Endothelial cell (in vitro differentiated cells): ENCODE results near the gene PDE11A. TPM values are rescaled to one million over a fixed set of nuclear protein-coding genes. Genes with fewer than 3 reads are reported as not detected.
"Not testable (repeated sequence)": the region's sequence is repeated elsewhere in the genome, so short reads cannot be mapped to it uniquely, and the experiment has no call there.

ENCODE experiments used
- DNase-seq: peaks from one replicate; pipeline ENCODE4 v3.0.0; 2021; ENCODE audit warnings: low spot score
- H3K27ac Mint-ChIP-seq: one replicate; pipeline ENCODE4 v1.8.0; 2021; ENCODE audit warnings: mixed read lengths, inconsistent platforms; ENCODE audit not compliant: unreplicated experiment
- H3K27me3 Mint-ChIP-seq: one replicate; pipeline ENCODE4 v1.8.0; 2021; ENCODE audit warnings: mild to moderate bottlenecking, moderate library complexity, mixed read lengths, inconsistent platforms; ENCODE audit not compliant: unreplicated experiment
- H3K36me3 Mint-ChIP-seq: one replicate; pipeline ENCODE4 v1.8.0; 2021; ENCODE audit warnings: mild to moderate bottlenecking, low read depth, mixed read lengths, inconsistent platforms; ENCODE audit not compliant: unreplicated experiment
- H3K4me1 Mint-ChIP-seq: one replicate; pipeline ENCODE4 v1.8.0; 2021; ENCODE audit warnings: mild to moderate bottlenecking, mixed read lengths, inconsistent platforms; ENCODE audit not compliant: unreplicated experiment
- H3K4me3 Mint-ChIP-seq: one replicate; pipeline ENCODE4 v1.8.0; 2021; ENCODE audit warnings: mild to moderate bottlenecking, mixed read lengths, inconsistent platforms; ENCODE audit not compliant: unreplicated experiment
- H3K9me3 Mint-ChIP-seq: one replicate; pipeline ENCODE4 v1.8.0; 2021; ENCODE audit warnings: mixed read lengths, inconsistent platforms; ENCODE audit not compliant: unreplicated experiment
- total RNA-seq: library from RNA; stranded (reverse); fragmentation: NEBNext Ultra II Directional; extraction: Animal tissue kit (Norgen Biotek cat#: 25700); gene quantifications from one replicate; pipeline ENCODE4 v1.2.1, GENCODE V29; 2021; ENCODE audit not compliant: unreplicated experiment
- TF ChIP-seq, protein P1 (sequence below): fragments of 200-600 bp; sonication (generic); IDR thresholded peaks from one replicate; pipeline ENCODE4 v1.5.0; 2021; ENCODE audit warnings: antibody characterized with exemption; ENCODE audit not compliant: unreplicated experiment

Gene PDE11A
- total RNA-seq, 1 donor from 2014 or later: 1.7 TPM

DNA sequence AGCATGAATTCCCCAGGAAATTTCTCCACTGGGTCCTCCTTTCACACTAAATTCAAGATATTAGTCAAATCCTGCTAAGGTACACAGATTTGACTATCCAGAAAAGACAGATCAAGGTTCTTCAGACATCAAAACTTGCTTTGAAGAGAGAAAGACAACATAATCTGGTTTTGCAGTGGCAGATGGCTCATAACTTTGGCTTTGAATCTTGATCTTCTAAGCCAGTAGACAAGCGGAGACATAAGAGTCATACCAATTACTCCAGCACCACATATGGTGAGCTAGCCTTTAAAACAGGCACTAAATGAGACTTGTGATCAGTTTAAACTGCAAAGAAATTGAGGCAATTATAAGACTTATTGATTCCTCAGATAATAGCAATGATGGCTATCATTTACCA is 29.3 kb downstream of the PDE11A start:
- Mint-ChIP-seq H3K27me3 (no peaks in the 10 kb centered on the region), H3K9me3 (no peaks in the 10 kb centered on the region), H3K4me3 (no peak overlapping the region), H3K36me3 (no peaks in the 10 kb centered on the region), H3K27ac (no peak overlapping the region), H3K4me1 (no peaks in the 10 kb centered on the region)
- no peak for DNase-seq
- TF ChIP-seq, protein P1, sequence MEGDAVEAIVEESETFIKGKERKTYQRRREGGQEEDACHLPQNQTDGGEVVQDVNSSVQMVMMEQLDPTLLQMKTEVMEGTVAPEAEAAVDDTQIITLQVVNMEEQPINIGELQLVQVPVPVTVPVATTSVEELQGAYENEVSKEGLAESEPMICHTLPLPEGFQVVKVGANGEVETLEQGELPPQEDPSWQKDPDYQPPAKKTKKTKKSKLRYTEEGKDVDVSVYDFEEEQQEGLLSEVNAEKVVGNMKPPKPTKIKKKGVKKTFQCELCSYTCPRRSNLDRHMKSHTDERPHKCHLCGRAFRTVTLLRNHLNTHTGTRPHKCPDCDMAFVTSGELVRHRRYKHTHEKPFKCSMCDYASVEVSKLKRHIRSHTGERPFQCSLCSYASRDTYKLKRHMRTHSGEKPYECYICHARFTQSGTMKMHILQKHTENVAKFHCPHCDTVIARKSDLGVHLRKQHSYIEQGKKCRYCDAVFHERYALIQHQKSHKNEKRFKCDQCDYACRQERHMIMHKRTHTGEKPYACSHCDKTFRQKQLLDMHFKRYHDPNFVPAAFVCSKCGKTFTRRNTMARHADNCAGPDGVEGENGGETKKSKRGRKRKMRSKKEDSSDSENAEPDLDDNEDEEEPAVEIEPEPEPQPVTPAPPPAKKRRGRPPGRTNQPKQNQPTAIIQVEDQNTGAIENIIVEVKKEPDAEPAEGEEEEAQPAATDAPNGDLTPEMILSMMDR: no peak

DNA sequence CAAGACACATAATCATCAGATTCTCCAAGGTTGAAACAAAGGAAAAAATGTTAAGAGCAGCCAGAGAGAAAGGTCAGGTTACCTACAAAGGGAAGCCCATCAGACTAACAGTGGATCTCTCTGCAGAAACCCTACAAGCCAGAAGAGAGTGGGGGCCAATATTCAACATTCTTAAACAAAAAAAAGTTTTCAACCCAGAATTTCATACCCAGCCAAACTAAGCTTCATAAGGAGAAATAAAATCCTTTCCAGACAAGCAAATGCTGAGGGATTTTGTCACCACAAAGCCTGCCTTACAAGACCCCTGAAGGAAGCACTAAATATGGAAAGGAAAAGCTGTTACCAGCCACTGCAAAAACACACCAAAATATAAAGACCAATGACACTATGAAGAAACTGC is 39.0 kb downstream of the PDE11A start:
- not testable (repeated sequence) for DNase-seq, H3K27ac Mint-ChIP-seq, H3K36me3 Mint-ChIP-seq, H3K4me1 Mint-ChIP-seq, H3K27me3 Mint-ChIP-seq, H3K9me3 Mint-ChIP-seq, H3K4me3 Mint-ChIP-seq

DNA sequence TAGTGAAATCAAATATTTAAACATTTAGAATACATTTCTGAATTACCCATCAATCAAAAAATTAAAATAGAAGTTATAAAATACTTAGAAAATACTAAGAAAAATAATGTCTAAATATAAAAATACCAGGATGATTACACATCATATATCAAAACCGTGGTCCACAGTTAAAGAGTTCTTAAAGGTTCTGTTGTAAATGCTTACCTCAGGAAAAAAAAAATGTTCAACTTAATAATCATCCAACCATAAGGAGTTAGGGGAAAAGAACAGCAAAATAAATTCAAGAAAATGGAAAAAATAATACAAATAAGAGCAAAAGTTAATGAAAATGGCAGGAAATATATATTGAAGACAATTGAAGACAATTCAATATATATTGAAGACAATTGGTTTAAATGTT is 43.2 kb downstream of the PDE11A start:
- H3K27ac Mint-ChIP-seq: no peak overlapping the region
- H3K9me3 Mint-ChIP-seq: peaks cover 6% of the 10 kb centered on the region
- DNase-seq: no peak
- no peaks in the 10 kb centered on the region for H3K4me1 Mint-ChIP-seq
- no peak overlapping the region for H3K4me3 Mint-ChIP-seq
- peaks cover 3% of the 10 kb centered on the region for H3K36me3 Mint-ChIP-seq
- H3K27me3 Mint-ChIP-seq: no peaks in the 10 kb centered on the region
- TF ChIP-seq, protein P1: no peak

DNA sequence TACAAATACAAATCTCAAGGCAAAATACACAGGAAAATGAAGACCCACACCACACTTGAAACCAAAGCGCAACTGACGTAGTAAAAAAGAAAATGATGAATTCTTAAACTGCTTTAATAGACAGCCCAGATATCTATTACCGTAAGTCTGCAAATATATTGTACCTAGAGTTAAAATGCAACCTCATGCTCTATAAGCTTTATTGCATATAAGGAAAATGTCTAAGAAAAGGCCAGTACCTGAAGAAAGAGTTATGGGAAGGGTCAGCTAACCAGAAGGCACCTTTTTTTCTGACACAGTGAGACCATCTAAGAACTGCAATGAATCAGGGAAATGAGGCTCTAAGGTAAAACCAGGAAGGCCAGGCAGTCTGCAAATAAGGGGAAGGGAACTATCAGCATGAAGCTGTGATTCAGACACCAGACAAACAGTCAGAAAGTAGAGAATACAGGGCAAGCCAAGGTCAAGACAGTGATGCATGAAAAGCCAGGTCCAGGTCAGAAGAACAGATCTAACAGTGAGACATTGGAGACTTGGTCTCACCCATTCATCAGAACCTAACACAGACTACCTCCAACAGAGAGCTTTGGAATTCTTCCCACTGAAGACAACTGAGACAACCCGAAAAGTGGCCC is 46.9 kb downstream of the PDE11A start:
- Mint-ChIP-seq H3K36me3 (no peaks in the 10 kb centered on the region), H3K4me3 (no peak overlapping the region), H3K27me3 (no peaks in the 10 kb centered on the region), H3K4me1 (no peaks in the 10 kb centered on the region), H3K27ac (no peak overlapping the region), H3K9me3 (no peaks in the 10 kb centered on the region)
- DNase-seq: no peak
- TF ChIP-seq, protein P1: no peak

DNA sequence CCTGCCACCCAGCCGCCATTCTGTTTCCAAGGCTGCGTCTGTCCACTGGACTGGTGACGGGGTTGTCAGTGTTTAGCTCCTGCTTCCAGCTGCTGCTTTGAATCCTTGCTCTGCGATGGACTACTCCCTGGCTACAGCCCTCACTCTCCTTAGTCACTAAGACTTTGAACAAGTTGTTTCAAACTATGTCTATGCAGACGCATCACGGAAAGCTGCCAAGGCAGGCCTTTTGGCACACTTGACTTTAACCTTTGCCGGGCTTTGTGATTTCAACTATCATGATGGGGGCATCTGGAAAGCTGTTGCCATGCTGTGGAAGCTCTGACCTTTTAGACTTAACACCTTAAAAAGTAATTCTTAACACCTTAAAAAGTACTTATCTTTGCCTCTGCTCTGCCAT is 54.4 kb downstream of the PDE11A start:
- DNase-seq: no peak
- no peaks in the 10 kb centered on the region for H3K9me3 Mint-ChIP-seq
- no peaks in the 10 kb centered on the region for H3K36me3 Mint-ChIP-seq
- no peak overlapping the region for H3K4me3 Mint-ChIP-seq
- peaks cover 1% of the 10 kb centered on the region for H3K27me3 Mint-ChIP-seq
- no peak overlapping the region for H3K27ac Mint-ChIP-seq
- H3K4me1 Mint-ChIP-seq: no peaks in the 10 kb centered on the region
- TF ChIP-seq, protein P1: no peak
